HG02610 (cell line): ENCODE measurements around the gene AMIGO1.
A peak's percentile ranks its signal among the peaks of the same experiment; 100 is the strongest.

Source experiments
- ATAC-seq: cut with Tn5 transposase; IDR thresholded peaks from one replicate; pipeline ENCODE4 v1.9.1; 2021; ENCODE audit warnings: mild to moderate bottlenecking, moderate library complexity; ENCODE audit not compliant: unreplicated experiment

The AMIGO1 gene

GRCh38 chr1:109503935-109504334 lies 5.6 kb downstream of the AMIGO1 start:
- ATAC-seq: no peak

- ATAC-seq: no peak
Observed at GRCh38 chr1:109502364-109502851, 7.1 kb downstream of the AMIGO1 start.

GRCh38 chr1:109501644-109502363 lies 7.7 kb downstream of the AMIGO1 start:
- no peak for ATAC-seq

GRCh38 chr1:109500941-109501381 lies 8.6 kb downstream of the AMIGO1 start:
- ATAC-seq: no peak

GRCh38 chr1:109499661-109500536 lies 9.6 kb downstream of the AMIGO1 start:
- ATAC-seq: no peak

- no peak for ATAC-seq
Observed at GRCh38 chr1:109499081-109499480, 10.4 kb downstream of the AMIGO1 start.

- ATAC-seq: no peak
Observed at GRCh38 chr1:109498161-109498801, 11.2 kb downstream of the AMIGO1 start.

GRCh38 chr1:109497449-109498160 lies 11.9 kb downstream of the AMIGO1 start:
- no peak for ATAC-seq

GRCh38 chr1:109495738-109496137 lies 13.8 kb downstream of the AMIGO1 start:
- ATAC-seq: no peak

GRCh38 chr1:109493805-109494539 lies 15.6 kb downstream of the AMIGO1 start, which contains the start of gene CYB561D1:
CYB561D1 (plus strand) TSS chr1:109494094; CDS start chr1:109494140, 46 bp downstream.
- peak; percentile 86 for ATAC-seq

GRCh38 chr1:109493227-109493626 lies 16.3 kb downstream of the AMIGO1 start:
- ATAC-seq: no peak

GRCh38 chr1:109492779-109493178 lies 16.7 kb downstream of the AMIGO1 start:
- ATAC-seq: no peak

- no peak for ATAC-seq
Observed at GRCh38 chr1:109491372-109491771, 18.2 kb downstream of the AMIGO1 start.

- ATAC-seq: no peak
Observed at GRCh38 chr1:109490934-109491302, 18.6 kb downstream of the AMIGO1 start.

GRCh38 chr1:109490029-109490933 lies 19.2 kb downstream of the AMIGO1 start:
- ATAC-seq: peak; percentile 29

GRCh38 chr1:109488696-109489095 lies 20.8 kb downstream of the AMIGO1 start:
- no peak for ATAC-seq

- no peak for ATAC-seq
Observed at GRCh38 chr1:109488201-109488600, 21.3 kb downstream of the AMIGO1 start.

- no peak for ATAC-seq
Observed at GRCh38 chr1:109487261-109487660, 22.3 kb downstream of the AMIGO1 start.

GRCh38 chr1:109485001-109485400 lies 24.5 kb downstream of the AMIGO1 start:
- no peak for ATAC-seq
